H1 (cell line): ENCODE measurements around the gene ATP2C1. TPM values are rescaled to one million over a fixed set of nuclear protein-coding genes. Genes with fewer than 3 reads are reported as not detected.

Experiments
- CTCF ChIA-PET: fragments of 300-600 bp; sonication (Branson Sonifier 250); formaldehyde crosslinking; loops from one replicate; lab custom pipeline; 2021; ENCODE audit not compliant: partially characterized antibody; lab: Charles Lee
- POLR2A ChIA-PET: fragments of 300-600 bp; sonication (Branson Sonifier 250); formaldehyde crosslinking; loops from one replicate; lab custom pipeline; 2021; ENCODE audit warnings: inconsistent platforms; ENCODE audit not compliant: partially characterized antibody; lab: Charles Lee
- DNase-seq, 2 experiments: peaks; one replicate each; pipeline versions ENCODE4 v3.0.0 to v3.0.0-alpha.2; 2010 to 2022; ENCODE audit warnings: low spot score in 2 of 2, low read depth in 1 of 2, mixed read lengths in 1 of 2
- FAIRE-seq: peaks from 2 replicates; lab custom pipeline; 2011; peaks lifted over from hg19 to GRCh38; lab: Jason Lieb, UNC
- H2AFZ ChIP-seq: 2 replicates; pipeline ENCODE4 v1.8.1; 2012; ENCODE audit warnings: low read length, inconsistent platforms
- H2AK5ac ChIP-seq: 2 replicates; pipeline ENCODE4 v1.6.1; 2013; ENCODE audit warnings: low read depth, low read length
- H2BK120ac ChIP-seq: replicated peaks from 2 replicates; pipeline ENCODE3; 2013; ENCODE audit warnings: low read depth, low read length, inconsistent platforms
- H2BK12ac ChIP-seq: 2 replicates; pipeline ENCODE4 v1.6.1; 2013; ENCODE audit warnings: low read depth, low read length
- H2BK15ac ChIP-seq: 2 replicates; pipeline ENCODE4 v1.6.1; 2013; ENCODE audit warnings: low read length
- H2BK20ac ChIP-seq: 2 replicates; pipeline ENCODE4 v1.6.1; 2013; ENCODE audit warnings: low read length
- H2BK5ac ChIP-seq: 2 replicates; pipeline ENCODE4 v1.6.1; 2013; ENCODE audit warnings: low read depth, low read length
- H3K14ac ChIP-seq: 2 replicates; pipeline ENCODE4 v1.6.1; 2013; ENCODE audit warnings: inconsistent platforms; ENCODE audit not compliant: insufficient read length
- H3K18ac ChIP-seq: 2 replicates; pipeline ENCODE4 v1.6.1; 2013; ENCODE audit warnings: low read length; ENCODE audit errors: extremely low read depth
- H3K23ac ChIP-seq: 2 replicates; pipeline ENCODE4 v1.6.1; 2013; ENCODE audit warnings: inconsistent platforms; ENCODE audit not compliant: insufficient read length
- H3K23me2 ChIP-seq: 2 replicates; pipeline ENCODE4 v1.6.1; 2013; ENCODE audit warnings: low read depth, low read length
- H3K27ac ChIP-seq: 2 replicates; pipeline ENCODE4 v1.6.1; 2011; ENCODE audit warnings: low read depth, low read length, inconsistent platforms
- H3K27me3 ChIP-seq, 4 experiments: replicated peaks in 1 of 4; 1 replicate in 1 of 4; 2 replicates in 3 of 4; pipeline versions ENCODE4 v1.6.1 to v1.8.1; 2011 to 2013; ENCODE audit warnings: low read length in 3 of 4, mild to moderate bottlenecking in 3 of 4, inconsistent platforms in 2 of 4, mixed read lengths in 2 of 4, moderate library complexity in 1 of 4; ENCODE audit not compliant: control insufficient read depth in 3 of 4, insufficient read depth in 3 of 4; ENCODE audit errors: extremely low read depth in 1 of 4
- H3K36me3 ChIP-seq, 4 experiments: 2 replicates each; pipeline versions ENCODE4 v1.6.1 to v1.8.1; 2011 to 2013; ENCODE audit warnings: mild to moderate bottlenecking in 4 of 4, low read length in 3 of 4, moderate library complexity in 2 of 4, control low read depth in 1 of 4, inconsistent platforms in 1 of 4; ENCODE audit not compliant: insufficient read depth in 4 of 4, control insufficient read depth in 2 of 4
- H3K4ac ChIP-seq: replicated peaks from 2 replicates; pipeline ENCODE3; 2013; ENCODE audit warnings: low read length, low read depth, mixed read lengths, inconsistent platforms; ENCODE audit not compliant: insufficient read length
- H3K4me1 ChIP-seq, 4 experiments: replicated peaks in 1 of 4; 1 replicate in 1 of 4; 2 replicates in 3 of 4; pipeline versions ENCODE4 v1.6.1 to v1.8.1; 2011 to 2013; ENCODE audit warnings: low read length in 3 of 4, inconsistent platforms in 2 of 4, mixed read lengths in 1 of 4; ENCODE audit not compliant: insufficient read depth in 4 of 4, control insufficient read depth in 3 of 4
- H3K4me2 ChIP-seq, 2 experiments: 2 replicates each; pipeline versions ENCODE4 v1.6.1 to v1.8.1; 2011 to 2013; ENCODE audit warnings: low read depth in 2 of 2, low read length in 2 of 2, control low read depth in 1 of 2, inconsistent platforms in 1 of 2, mild to moderate bottlenecking in 1 of 2; ENCODE audit not compliant: insufficient read depth in 1 of 2
- H3K4me3 ChIP-seq, 4 experiments: fragments of 200-600, 300-600 bp in 1 of 4; sonication (generic), shearing (Covaris generic), sonication (Bioruptor Twin) in 1 of 4; 2 replicates each; pipeline versions ENCODE4 v1.5.1 to v1.8.1; 2011 to 2016; ENCODE audit warnings: low read length in 4 of 4, low read depth in 3 of 4, control low read depth in 2 of 4, inconsistent platforms in 2 of 4, mild to moderate bottlenecking in 2 of 4, mixed read lengths in 1 of 4, moderate library complexity in 1 of 4; ENCODE audit not compliant: insufficient read depth in 2 of 4; ENCODE audit errors: extremely low read depth in 1 of 4
- H3K56ac ChIP-seq: replicated peaks from 2 replicates; pipeline ENCODE3; 2013; ENCODE audit warnings: low read depth, mild to moderate bottlenecking, mixed read lengths, low read length, inconsistent platforms; ENCODE audit not compliant: insufficient read length
- H3K79me1 ChIP-seq: 2 replicates; pipeline ENCODE4 v1.6.1; 2013; ENCODE audit warnings: low read depth, low read length, control low read depth
- H3K79me2 ChIP-seq, 2 experiments: 2 replicates each; pipeline versions ENCODE4 v1.6.1 to v1.8.1; 2012 to 2013; ENCODE audit warnings: low read length in 2 of 2, mild to moderate bottlenecking in 2 of 2, inconsistent platforms in 1 of 2; ENCODE audit not compliant: insufficient read depth in 2 of 2, control insufficient read depth in 1 of 2
- H3K9ac ChIP-seq, 4 experiments: replicated peaks in 1 of 4; 1 replicate in 1 of 4; 2 replicates in 3 of 4; pipeline versions ENCODE4 v1.6.1 to v1.8.1; 2011 to 2013; ENCODE audit warnings: low read depth in 3 of 4, low read length in 3 of 4, control low read depth in 2 of 4, mild to moderate bottlenecking in 2 of 4, moderate library complexity in 2 of 4, inconsistent platforms in 1 of 4; ENCODE audit errors: extremely low read depth in 1 of 4
- H3K9me3 ChIP-seq, 2 experiments: 2 replicates each; pipeline versions ENCODE4 v1.6.1 to v1.8.1; 2012 to 2013; ENCODE audit warnings: mild to moderate bottlenecking in 2 of 2, moderate library complexity in 2 of 2, control low read depth in 1 of 2, inconsistent platforms in 1 of 2, low read depth in 1 of 2, low read length in 1 of 2, mixed read lengths in 1 of 2; ENCODE audit not compliant: insufficient read depth in 2 of 2
- H4K20me1 ChIP-seq, 2 experiments: replicated peaks in 1 of 2; 2 replicates each; pipeline versions ENCODE3 to v1.8.1; 2011 to 2013; ENCODE audit warnings: inconsistent platforms in 2 of 2, low read length in 2 of 2, mild to moderate bottlenecking in 1 of 2; ENCODE audit not compliant: insufficient read depth in 2 of 2, control insufficient read depth in 1 of 2
- H4K5ac ChIP-seq: 2 replicates; pipeline ENCODE4 v1.6.1; 2013; ENCODE audit warnings: low read length, low read depth, mixed read lengths, inconsistent platforms; ENCODE audit not compliant: insufficient read length
- H4K8ac ChIP-seq: 2 replicates; pipeline ENCODE4 v1.8.0; 2013; ENCODE audit warnings: mild to moderate bottlenecking, moderate library complexity, low read length, inconsistent platforms; ENCODE audit not compliant: insufficient read depth; ENCODE audit errors: extremely low read depth
- H4K91ac ChIP-seq: replicated peaks from 2 replicates; pipeline ENCODE3; 2013; ENCODE audit warnings: low read length, mixed read lengths, inconsistent platforms; ENCODE audit not compliant: insufficient read length
- HDAC6 ChIP-seq: IDR thresholded peaks from one replicate; pipeline ENCODE4 v1.7.1; 2012; ENCODE audit warnings: low read depth, mild to moderate bottlenecking, inconsistent platforms, low read length, moderate library complexity
- KDM5A ChIP-seq: fragments of 200-600 bp; IDR thresholded peaks from 2 replicates; pipeline ENCODE4 v1.7.1; 2012; ENCODE audit warnings: mild to moderate bottlenecking, low read length, inconsistent platforms, mixed read lengths
- RFX5 ChIP-seq: IDR thresholded peaks from 2 replicates; pipeline ENCODE4 v1.6.1; 2011; ENCODE audit warnings: low read depth, low read length, improper control_type of control experiment, borderline replicate concordance
- SIRT6 ChIP-seq: IDR thresholded peaks from one replicate; pipeline ENCODE4 v1.7.1; 2012; ENCODE audit warnings: low read length, inconsistent platforms
- SP4 ChIP-seq: IDR thresholded peaks from 2 replicates; pipeline ENCODE4 v1.6.1; 2012; ENCODE audit warnings: low read length, inconsistent platforms
- SUZ12 ChIP-seq: fragments of 200-600 bp; sonication (generic); IDR thresholded peaks from 2 replicates; pipeline ENCODE4 v1.6.1; 2012; ENCODE audit warnings: mild to moderate bottlenecking, inconsistent platforms, low read length, moderate library complexity, mixed read lengths
- polyA plus RNA-seq, 7 experiments: library from polyadenylated mRNA; depleted of rRNA in 3 of 7; stranded (reverse) in 5 of 7; unstranded in 2 of 7; fragments of >200 nt in 5 of 7; fragments of 200-250 nt in 2 of 7; gene quantifications; 1 replicate in 5 of 7; 2 replicates in 1 of 7; 4 replicates in 1 of 7; pipeline versions ENCODE4 v1.2.1 to v1.2.3, GENCODE V29; 2011 to 2013; ENCODE audit warnings: missing spikeins in 2 of 7, mixed read lengths in 2 of 7
- total RNA-seq: library from RNA; stranded (reverse); fragmentation: NEBNext Ultra II Directional; extraction: Animal tissue kit (Norgen Biotek cat#: 25700); gene quantifications from 2 replicates; pipeline ENCODE4 v1.2.1, GENCODE V29; 2021

The ATP2C1 gene
- total and polyA plus RNA-seq, 2 of the 8 experiments (the other 6 are each of a cell fraction or from before 2014, with no cell fraction given) = 50.7 to 68.5 TPM

DNA sequence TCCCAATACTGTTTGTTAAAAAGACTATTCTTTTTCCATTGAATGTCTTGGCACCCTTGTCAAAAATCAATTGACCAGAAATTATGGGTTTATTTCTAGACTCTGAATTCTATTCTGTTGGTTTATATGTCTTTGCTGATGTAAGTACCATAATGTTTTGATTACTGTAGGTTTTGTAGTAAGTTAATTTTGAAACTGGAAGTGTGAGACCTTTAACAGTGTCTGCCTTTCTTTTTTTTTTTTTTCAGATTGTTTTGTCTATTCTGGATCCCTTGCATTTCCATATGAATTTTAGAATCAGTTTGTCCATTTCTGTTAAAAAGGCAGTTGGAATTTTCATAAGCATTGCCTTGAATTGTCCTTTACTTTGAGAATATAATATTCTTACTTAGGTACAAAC is 13.6 kb downstream of the ATP2C1 start:
- no peak overlapping the region for H3K27ac ChIP-seq
- H3K18ac ChIP-seq = no peak overlapping the region
- no peak overlapping the region for H2BK5ac ChIP-seq
- H2BK120ac ChIP-seq = no peak overlapping the region
- no peak overlapping the region for H2BK12ac ChIP-seq
- no peak overlapping the region for H4K91ac ChIP-seq
- no peaks in the 10 kb centered on the region for H3K4me1 ChIP-seq
- no peak overlapping the region for H3K14ac ChIP-seq
- H3K23ac ChIP-seq = no peak overlapping the region
- H3K4me2 ChIP-seq = no peak overlapping the region
- no peak overlapping the region for H3K4me3 ChIP-seq
- H4K5ac ChIP-seq = no peak overlapping the region
- peaks cover 0 to 75% of the 10 kb centered on the region in 2 experiments; a peak in 3 of 4 replicates for H3K79me2 ChIP-seq
- H4K8ac ChIP-seq = no peak overlapping the region
- CTCF ChIA-PET = no interaction called here
- H3K56ac ChIP-seq = no peak overlapping the region
- H3K9ac ChIP-seq = no peak overlapping the region
- no peaks in the 10 kb centered on the region for H3K36me3 ChIP-seq
- H2BK20ac ChIP-seq = no peak overlapping the region
- H3K79me1 ChIP-seq = peaks cover 3% of the 10 kb centered on the region; the same call in 1 of the 2 replicates
- POLR2A ChIA-PET = no interaction called here
- no peak overlapping the region for H2AK5ac ChIP-seq
- H4K20me1 ChIP-seq = peaks cover 2% of the 10 kb centered on the region in 2 experiments
- H3K23me2 ChIP-seq = no peaks in the 10 kb centered on the region
- DNase-seq (no peak), FAIRE-seq (no peak)
- peaks cover 0 to 1% (median 0%) of the 10 kb centered on the region in 4 experiments; a peak in 1 of 7 replicates for H3K27me3 ChIP-seq
- H2BK15ac ChIP-seq = no peak overlapping the region
- H3K4ac ChIP-seq = no peak overlapping the region
- H2AFZ ChIP-seq = no peak overlapping the region
- H3K9me3 ChIP-seq = no peaks in the 10 kb centered on the region
- TF ChIP-seq SP4 = no peak
- no peak for TF ChIP-seq RFX5
- TF ChIP-seq SUZ12 = no peak
- TF ChIP-seq SIRT6 = no peak
- TF ChIP-seq KDM5A = no peak
- no peak for TF ChIP-seq HDAC6
